Lung microvascular endothelial cell (primary cell): ENCODE results near the gene VANGL2. TPM values are rescaled to one million over a fixed set of nuclear protein-coding genes. Genes with fewer than 3 reads are reported as not detected.

Source experiments
- DNase-seq, 2 donors: peaks; one replicate each; pipeline versions ENCODE4 v3.0.0 to v3.0.0-alpha.2; 2010; ENCODE audit warnings: low read depth in 2 of 2
- total RNA-seq: library from RNA; depleted of rRNA; stranded (reverse); fragments of >200 nt; gene quantifications from 2 replicates; pipeline ENCODE4 v1.2.1, GENCODE V29; 2014

The VANGL2 gene
- total RNA-seq = not detected in 2 replicates

- peak; percentile 12 to 34 for DNase-seq
These were observed at the start of gene VANGL2 for GRCh38 chr1:160400223-160400645. Gene VANGL2, plus strand, starts transcription at chr1:160400564. Its CDS starts 15,274 bp downstream, at chr1:160415838.

- no peak for DNase-seq
These were observed 48.7 kb upstream of the VANGL2 start for GRCh38 chr1:160351629-160352028.

- no peak for DNase-seq
These were observed 47.8 kb upstream of the VANGL2 start for GRCh38 chr1:160352555-160352954.

GRCh38 chr1:160353223-160353622 is 47.1 kb upstream of the VANGL2 start:
- peak in 1 of 2 donors; percentile 37 for DNase-seq

- DNase-seq = peak; percentile 39 to 42
These were observed 45.9 kb upstream of the VANGL2 start for GRCh38 chr1:160354388-160354985.

- DNase-seq = no peak
These were observed 42.9 kb upstream of the VANGL2 start for GRCh38 chr1:160357286-160358002.

- DNase-seq = no peak
These were observed 42.3 kb upstream of the VANGL2 start for GRCh38 chr1:160358073-160358472.

- DNase-seq = no peak
These were observed 40.7 kb upstream of the VANGL2 start for GRCh38 chr1:160359559-160360226.

GRCh38 chr1:160360227-160360695 is 40.1 kb upstream of the VANGL2 start:
- DNase-seq = no peak

GRCh38 chr1:160361199-160361598 is 39.2 kb upstream of the VANGL2 start:
- DNase-seq = no peak

GRCh38 chr1:160361814-160362167 is 38.6 kb upstream of the VANGL2 start:
- no peak for DNase-seq

- no peak for DNase-seq
These were observed 38.0 kb upstream of the VANGL2 start for GRCh38 chr1:160362168-160362957.

- no peak for DNase-seq
These were observed 37.4 kb upstream of the VANGL2 start for GRCh38 chr1:160363010-160363409.

- no peak for DNase-seq
These were observed 36.2 kb upstream of the VANGL2 start for GRCh38 chr1:160363951-160364735.

- DNase-seq = no peak
These were observed 35.0 kb upstream of the VANGL2 start for GRCh38 chr1:160365325-160365724.

GRCh38 chr1:160366731-160367515 is 33.4 kb upstream of the VANGL2 start, which contains the start of gene NHLH1:
Gene NHLH1, plus strand, starts transcription at chr1:160367071. Its CDS starts 3,661 bp downstream, at chr1:160370732.
- no peak for DNase-seq

GRCh38 chr1:160367516-160367900 is 32.9 kb upstream of the VANGL2 start:
- DNase-seq = no peak

GRCh38 chr1:160367934-160368923 is 32.1 kb upstream of the VANGL2 start:
- no peak for DNase-seq

- DNase-seq = no peak
These were observed 31.3 kb upstream of the VANGL2 start for GRCh38 chr1:160369087-160369486.
